LNCaP clone FGC (cell line): ENCODE data around the gene KCNN3.

Experiments
- DNase-seq: peaks from one replicate; pipeline ENCODE4 v3.0.0-alpha.2; 2011; ENCODE audit warnings: low read depth
- H3K4me3 ChIP-seq: 2 replicates; pipeline ENCODE4 v1.5.1; 2011; ENCODE audit warnings: mild to moderate bottlenecking, low read depth, low read length, control low read depth
- TF ChIP-seq, protein P1 (sequence below): IDR thresholded peaks from 2 replicates; pipeline ENCODE4 v1.5.1; 2012; ENCODE audit warnings: mild to moderate bottlenecking; ENCODE audit not compliant: control insufficient read depth, insufficient read depth; ENCODE audit errors: extremely low read depth

Gene KCNN3

DNA sequence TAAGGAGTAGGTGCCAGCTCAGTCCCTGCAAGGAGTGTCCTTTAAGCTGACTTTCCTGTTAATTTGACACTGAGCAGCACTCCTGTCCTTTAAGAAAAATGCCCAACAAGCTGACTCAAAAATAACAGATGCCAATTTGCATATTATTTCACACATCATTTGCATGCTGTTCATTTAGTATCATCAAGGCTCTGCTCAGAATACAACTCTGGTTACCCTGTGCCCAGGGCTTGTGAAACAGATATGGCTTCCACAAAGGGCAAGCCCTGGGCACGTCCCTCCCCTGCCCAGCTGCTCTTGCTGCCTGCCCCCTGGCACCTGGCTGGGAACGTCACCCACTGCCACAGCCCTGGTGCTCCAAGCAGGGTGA, 10.3 kb downstream of the KCNN3 start:
- TF ChIP-seq, protein P1, sequence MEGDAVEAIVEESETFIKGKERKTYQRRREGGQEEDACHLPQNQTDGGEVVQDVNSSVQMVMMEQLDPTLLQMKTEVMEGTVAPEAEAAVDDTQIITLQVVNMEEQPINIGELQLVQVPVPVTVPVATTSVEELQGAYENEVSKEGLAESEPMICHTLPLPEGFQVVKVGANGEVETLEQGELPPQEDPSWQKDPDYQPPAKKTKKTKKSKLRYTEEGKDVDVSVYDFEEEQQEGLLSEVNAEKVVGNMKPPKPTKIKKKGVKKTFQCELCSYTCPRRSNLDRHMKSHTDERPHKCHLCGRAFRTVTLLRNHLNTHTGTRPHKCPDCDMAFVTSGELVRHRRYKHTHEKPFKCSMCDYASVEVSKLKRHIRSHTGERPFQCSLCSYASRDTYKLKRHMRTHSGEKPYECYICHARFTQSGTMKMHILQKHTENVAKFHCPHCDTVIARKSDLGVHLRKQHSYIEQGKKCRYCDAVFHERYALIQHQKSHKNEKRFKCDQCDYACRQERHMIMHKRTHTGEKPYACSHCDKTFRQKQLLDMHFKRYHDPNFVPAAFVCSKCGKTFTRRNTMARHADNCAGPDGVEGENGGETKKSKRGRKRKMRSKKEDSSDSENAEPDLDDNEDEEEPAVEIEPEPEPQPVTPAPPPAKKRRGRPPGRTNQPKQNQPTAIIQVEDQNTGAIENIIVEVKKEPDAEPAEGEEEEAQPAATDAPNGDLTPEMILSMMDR, result no peak
- DNase-seq, result no peak
- no peak overlapping the region for H3K4me3 ChIP-seq

DNA sequence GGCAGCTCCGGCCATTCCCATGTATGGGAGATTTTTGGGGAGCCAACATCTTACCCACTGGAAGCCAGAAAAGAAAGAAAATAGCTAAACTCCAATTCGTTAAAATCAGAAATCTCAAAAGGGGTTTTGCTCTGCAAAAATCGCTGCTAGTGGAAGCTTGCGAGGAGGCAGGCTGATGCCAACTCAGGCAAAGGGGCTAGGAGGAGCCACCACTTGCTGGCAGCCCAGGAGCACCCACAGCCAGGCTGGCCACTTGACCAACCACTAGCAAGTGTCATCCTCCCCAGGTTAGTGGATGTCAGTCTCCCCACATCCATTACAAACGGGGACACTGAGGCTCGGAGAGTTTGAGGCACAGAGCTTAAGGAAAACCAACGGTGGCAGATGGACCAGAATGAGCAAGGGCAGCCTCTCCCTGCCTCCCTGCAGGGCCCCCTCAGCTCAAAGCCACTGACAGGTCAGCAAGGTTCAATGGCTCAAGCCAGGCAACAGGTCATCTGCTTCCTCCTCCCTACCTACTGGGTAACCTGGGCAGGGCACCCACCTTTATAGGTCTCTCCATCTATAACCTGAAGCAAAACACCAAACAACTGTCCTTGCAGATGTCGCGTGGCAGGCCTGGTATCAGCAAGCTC, 10.8 kb downstream of the KCNN3 start:
- H3K4me3 ChIP-seq, result no peak overlapping the region
- TF ChIP-seq, protein P1, result no peak
- no peak for DNase-seq

DNA sequence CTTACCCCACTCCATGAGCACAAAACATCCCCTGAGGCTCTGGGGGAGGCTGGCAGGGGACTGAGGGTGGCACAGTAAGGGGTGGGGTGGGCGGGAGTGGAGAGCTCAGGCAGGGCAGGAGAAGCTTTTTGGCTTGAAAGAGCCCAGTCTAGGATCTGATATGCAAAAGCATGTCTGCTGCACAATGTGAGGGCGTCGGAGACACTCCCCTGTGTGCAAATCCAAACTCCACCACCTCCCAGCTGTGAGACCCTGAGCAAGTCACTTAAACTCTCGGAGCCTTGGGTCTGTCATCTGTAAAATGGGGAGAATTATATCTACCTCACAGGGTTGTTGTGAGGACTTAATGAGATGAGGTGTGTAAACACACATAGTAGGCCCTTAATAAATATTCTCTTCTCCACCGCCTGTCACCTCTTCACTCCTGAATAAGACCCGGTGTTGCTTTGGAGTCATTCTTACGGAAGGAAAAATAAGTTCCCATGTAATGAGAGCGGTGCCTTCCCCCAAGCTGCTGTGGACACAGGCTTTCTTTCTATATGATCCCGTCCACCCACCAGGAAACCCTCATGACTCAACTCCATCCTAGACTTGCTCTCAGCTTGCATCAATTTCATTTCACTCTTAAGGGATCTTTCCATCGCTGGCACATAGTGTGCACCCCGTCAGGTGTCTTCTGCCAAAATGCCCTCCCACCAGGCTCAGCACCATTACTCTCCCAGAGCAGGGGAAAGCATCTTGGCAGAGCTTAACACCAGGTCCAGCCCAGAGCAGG, 12.5 kb downstream of the KCNN3 start:
- no peak for DNase-seq

DNA sequence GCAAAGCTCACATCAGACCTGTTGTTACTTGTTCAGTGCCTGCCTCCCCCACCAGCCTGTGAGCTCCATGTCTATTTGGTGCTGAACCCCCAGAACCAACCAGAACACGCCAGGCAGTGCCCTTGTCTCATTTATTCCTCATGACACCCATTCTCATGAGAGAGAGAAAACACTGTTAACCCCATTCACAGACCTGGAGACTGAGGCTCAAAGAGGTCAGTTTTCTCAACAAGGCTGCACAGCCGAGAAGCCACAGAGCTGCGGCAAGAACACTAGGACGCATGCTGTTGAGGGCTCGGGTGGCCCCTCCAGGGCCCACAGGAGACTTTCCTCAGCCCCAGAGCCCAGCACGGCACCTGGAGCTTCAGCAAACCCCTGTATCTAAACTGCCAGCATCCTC, 13.1 kb downstream of the KCNN3 start:
- no peak overlapping the region for H3K4me3 ChIP-seq
- TF ChIP-seq, protein P1, result no peak
- no peak for DNase-seq

More for the DNA sequence above, 12.5 kb downstream of the KCNN3 start:
- TF ChIP-seq, protein P1, result no peak
- no peak overlapping the region for H3K4me3 ChIP-seq

DNA sequence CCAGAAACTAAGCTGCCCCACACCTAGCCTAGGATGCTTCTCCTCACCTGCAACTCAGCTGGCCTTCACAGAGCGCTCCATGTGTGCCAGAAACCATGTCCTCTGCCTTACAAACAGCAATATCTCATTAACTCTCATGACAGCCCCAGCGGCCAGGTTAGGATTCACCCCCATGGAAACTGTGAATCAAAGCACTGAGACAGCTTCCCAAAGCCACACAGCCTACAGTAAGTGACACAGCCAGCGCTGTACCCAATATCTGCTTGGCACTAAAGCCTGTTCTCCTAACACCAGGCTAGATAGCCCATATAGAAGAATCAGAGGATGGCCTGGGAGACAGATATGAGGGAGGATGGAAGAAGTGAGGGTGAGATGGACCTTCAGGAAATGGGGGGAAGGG, 13.5 kb downstream of the KCNN3 start:
- no peak for DNase-seq
- TF ChIP-seq, protein P1, result no peak
- H3K4me3 ChIP-seq, result no peak overlapping the region

DNA sequence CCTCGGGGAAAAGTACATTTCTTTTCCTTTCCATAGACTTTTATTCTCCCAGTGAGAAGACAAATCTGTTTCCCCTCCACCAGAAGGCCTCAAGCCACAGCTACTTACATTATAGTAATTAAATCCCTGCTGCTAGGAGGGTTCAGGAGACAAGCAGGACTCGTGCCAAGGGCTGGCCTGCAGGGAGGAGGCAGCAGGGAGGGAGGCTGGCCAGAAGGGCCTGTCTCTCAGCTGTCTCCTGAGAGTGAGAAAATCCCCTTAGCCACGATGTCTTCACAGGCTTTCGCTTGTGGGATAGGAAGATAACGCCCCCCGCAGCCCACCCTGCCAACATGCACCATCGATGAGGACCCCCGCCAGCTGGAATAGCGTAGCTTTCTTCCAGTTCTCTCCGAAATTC, 14.0 kb downstream of the KCNN3 start:
- TF ChIP-seq, protein P1, result no peak
- no peak for DNase-seq
- no peak overlapping the region for H3K4me3 ChIP-seq
